Neural crest cell (in vitro differentiated cells): ENCODE results near the gene TTC23. TPM values are rescaled to one million over a fixed set of nuclear protein-coding genes. Genes with fewer than 3 reads are reported as not detected.

Experiments used
- DNase-seq: peaks from one replicate; pipeline ENCODE4 v3.0.0; 2021; ENCODE audit warnings: low read depth, mixed read lengths, low spot score
- H3K27ac Mint-ChIP-seq: one replicate; pipeline ENCODE4 v1.8.0; 2021; ENCODE audit warnings: mild to moderate bottlenecking, mixed read lengths; ENCODE audit not compliant: unreplicated experiment
- H3K27me3 Mint-ChIP-seq: 2 replicates; pipeline ENCODE4 v1.8.0; 2021; ENCODE audit warnings: low read depth, mild to moderate bottlenecking, mixed read lengths
- H3K36me3 Mint-ChIP-seq: 2 replicates; pipeline ENCODE4 v1.8.0; 2021; ENCODE audit warnings: low read depth, mild to moderate bottlenecking, mixed read lengths
- H3K4me1 Mint-ChIP-seq: 2 replicates; pipeline ENCODE4 v1.8.0; 2021; ENCODE audit warnings: mixed read lengths
- H3K4me3 Mint-ChIP-seq: one replicate; pipeline ENCODE4 v1.8.0; 2021; ENCODE audit warnings: mild to moderate bottlenecking, mixed read lengths
- H3K9me3 Mint-ChIP-seq: 2 replicates; pipeline ENCODE4 v1.8.0; 2021; ENCODE audit warnings: mixed read lengths
- CTCF ChIP-seq: fragments of 200-600 bp; sonication (generic); conservative IDR thresholded peaks from 2 replicates; pipeline ENCODE4 v1.5.0; 2021; ENCODE audit warnings: antibody characterized with exemption, mild to moderate bottlenecking
- total RNA-seq: library from RNA; stranded (reverse); gene quantifications from 2 replicates; pipeline ENCODE4 v1.2.1, GENCODE V29; 2021

Gene TTC23
- total RNA-seq, 1 donor from 2014 or later = 25.7 TPM

GRCh38 chr15:99257107-99257750, 7.8 kb upstream of the TTC23 start:
- H3K4me1 Mint-ChIP-seq = peaks cover 13% of the 10 kb centered on the region
- peaks cover 16% of the 10 kb centered on the region for H3K36me3 Mint-ChIP-seq
- no peak overlapping the region for H3K27ac Mint-ChIP-seq
- no peak overlapping the region for H3K4me3 Mint-ChIP-seq
- no peaks in the 10 kb centered on the region for H3K27me3 Mint-ChIP-seq
- no peak for TF ChIP-seq CTCF
- no peak for DNase-seq
- no peaks in the 10 kb centered on the region for H3K9me3 Mint-ChIP-seq

GRCh38 chr15:99253381-99254090, 4.2 kb upstream of the TTC23 start:
- no peak for TF ChIP-seq CTCF
- peak overlapping the region; percentile 13 for H3K27ac Mint-ChIP-seq
- peaks cover 13% of the 10 kb centered on the region for H3K36me3 Mint-ChIP-seq
- H3K4me1 Mint-ChIP-seq = peaks cover 24% of the 10 kb centered on the region
- H3K27me3 Mint-ChIP-seq = no peaks in the 10 kb centered on the region
- no peak for DNase-seq
- no peaks in the 10 kb centered on the region for H3K9me3 Mint-ChIP-seq
- H3K4me3 Mint-ChIP-seq = peak overlapping the region; percentile 4

- no peak for DNase-seq
- Mint-ChIP-seq H3K4me3 (peak overlapping the region; percentile 94), H3K36me3 (peaks cover 5% of the 10 kb centered on the region), H3K27ac (no peak overlapping the region), H3K27me3 (no peaks in the 10 kb centered on the region), H3K4me1 (peaks cover 27% of the 10 kb centered on the region), H3K9me3 (no peaks in the 10 kb centered on the region)
- TF ChIP-seq CTCF = no peak
Observed at GRCh38 chr15:99252326-99252725, 2.9 kb upstream of the TTC23 start.

GRCh38 chr15:99250857-99251841, 1.8 kb upstream of the TTC23 start, which contains the start of gene LRRC28:
TSS of gene LRRC28 (plus strand) at chr15:99251481. CDS start at chr15:99255958, 4,477 bp downstream.
- Mint-ChIP-seq H3K36me3 (no peaks in the 10 kb centered on the region), H3K4me1 (peaks cover 31% of the 10 kb centered on the region), H3K4me3 (peak within 1 kb of the TSS; percentile 94), H3K27me3 (no peaks in the 10 kb centered on the region), H3K9me3 (no peaks in the 10 kb centered on the region), H3K27ac (peak within 1 kb of the TSS; percentile 99)
- DNase-seq = peak; percentile 96
- no peak for TF ChIP-seq CTCF

- DNase-seq = no peak
- Mint-ChIP-seq H3K4me3 (no peak overlapping the region), H3K27ac (peak overlapping the region; percentile 99), H3K27me3 (no peaks in the 10 kb centered on the region), H3K9me3 (no peaks in the 10 kb centered on the region), H3K4me1 (peaks cover 31% of the 10 kb centered on the region), H3K36me3 (no peaks in the 10 kb centered on the region)
- TF ChIP-seq CTCF = no peak
Observed at GRCh38 chr15:99250494-99250856, 1.1 kb upstream of the TTC23 start.
